GM13977 (cell line): ENCODE data around the gene HCFC2.
A peak's percentile ranks its signal among the peaks of the same experiment; 100 is the strongest.

ENCODE experiments used
- DNase-seq: peaks from one replicate; pipeline ENCODE4 v3.0.0; 2012; ENCODE audit warnings: low spot score
- CTCF ChIP-seq: IDR thresholded peaks from 2 replicates; pipeline ENCODE4 v1.5.1; 2012; ENCODE audit warnings: mild to moderate bottlenecking, control low read depth; ENCODE audit not compliant: insufficient read depth; ENCODE audit errors: extremely low read depth, missing control alignments
- in situ Hi-C: fragments of 300-500 bp; cut with MboI; formaldehyde crosslinking; loops from one replicate; pipeline ENCODE4 v1.12.0; 2022; ENCODE audit warnings: low sequenced_read_pairs, low pct_unique_long_range_greater_than_20kb, mixed read lengths, inconsistent platforms; ENCODE audit not compliant: unreplicated experiment

Gene HCFC2

GRCh38 chr12:104133321-104133720 is 69.0 kb downstream of the HCFC2 start:
- TF ChIP-seq CTCF: no peak
- in situ Hi-C loops: no loop called here
- no peak for DNase-seq

- TF ChIP-seq CTCF: no peak
These were observed 69.5 kb downstream of the HCFC2 start for GRCh38 chr12:104133866-104134265.

GRCh38 chr12:104134882-104135281 is 70.6 kb downstream of the HCFC2 start:
- no peak for DNase-seq
- TF ChIP-seq CTCF: no peak
- in situ Hi-C loops: no loop called here

More at GRCh38 chr12:104133866-104134265, 69.5 kb downstream of the HCFC2 start:
- DNase-seq: no peak
- in situ Hi-C loops: no loop called here

DNA sequence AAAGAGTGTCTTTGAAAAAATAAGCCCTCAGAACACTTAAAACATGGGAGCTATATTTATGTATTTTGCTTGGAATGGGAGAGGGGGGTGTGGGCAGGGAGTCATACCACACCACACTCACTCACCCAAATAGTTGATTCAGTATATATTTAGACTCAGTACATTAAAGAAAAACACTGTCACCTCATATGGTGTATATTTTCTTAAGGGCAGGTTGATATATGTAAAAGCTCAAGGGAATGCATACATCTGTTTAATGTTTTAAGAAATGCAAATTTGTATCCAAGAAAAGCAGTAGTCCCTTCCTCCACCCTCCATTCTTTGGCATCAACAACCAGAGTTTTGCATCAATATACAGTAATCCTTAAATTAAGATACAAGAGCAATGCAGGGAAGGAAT is 72.2 kb downstream of the HCFC2 start:
- TF ChIP-seq CTCF: no peak
- no peak for DNase-seq
- in situ Hi-C loops: no loop called here

DNA sequence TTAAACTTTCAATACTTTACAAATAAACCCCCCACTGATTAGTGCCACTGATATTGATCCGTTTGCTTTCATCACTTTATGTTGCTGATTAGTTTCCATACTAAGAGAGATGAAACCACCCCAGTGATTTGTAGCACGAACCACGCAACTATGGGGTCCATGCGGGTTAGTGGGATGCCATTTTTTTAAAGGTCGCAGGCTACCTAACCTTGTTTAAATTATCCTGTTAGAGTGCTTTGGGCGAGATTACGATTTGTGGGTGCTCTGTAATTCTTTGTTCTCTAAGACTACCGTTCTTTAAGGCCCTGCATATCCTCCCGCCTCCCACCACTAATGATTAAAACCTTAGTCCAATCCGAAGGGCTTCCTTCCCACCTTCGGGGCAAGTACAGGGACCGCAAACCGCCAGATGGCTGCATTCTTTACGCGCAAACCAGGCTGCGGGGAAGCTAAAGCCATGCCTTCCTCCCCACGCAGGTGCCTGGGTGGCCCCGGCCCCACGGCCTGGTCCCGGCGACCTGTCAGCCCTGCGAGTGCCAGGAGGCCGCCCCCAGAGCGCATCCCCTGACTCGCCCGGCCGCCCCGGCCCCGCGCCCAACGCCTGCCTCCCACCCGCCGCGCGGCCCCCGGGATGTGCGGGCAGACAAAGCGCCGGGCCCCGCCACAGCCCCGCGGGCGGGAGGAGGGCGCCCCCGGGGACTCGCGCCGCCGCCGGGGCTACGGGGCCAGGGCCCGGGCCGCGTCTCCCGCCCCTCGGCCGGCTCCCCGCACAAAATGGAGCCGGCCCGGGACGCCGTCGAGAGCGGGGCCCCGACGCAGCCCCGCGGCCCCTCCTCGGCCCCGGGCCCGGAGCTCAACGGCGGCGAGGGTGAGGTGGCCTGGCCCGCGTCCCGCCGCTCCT is 72.9 kb downstream of the HCFC2 start:
- peak; percentile 56 for DNase-seq
- in situ Hi-C loops: no loop called here
- no peak for TF ChIP-seq CTCF

- DNase-seq: peak; percentile 99
- in situ Hi-C loops: no loop called here
- TF ChIP-seq CTCF: no peak
These were observed 73.8 kb downstream of the HCFC2 start, which contains the start of gene NFYB for GRCh38 chr12:104137902-104138796. Gene NFYB (minus strand): TSS chr12:104138210. CDS start chr12:104135453, 2,757 bp downstream.
